ENCODE data around the gene M1AP.

DNA sequence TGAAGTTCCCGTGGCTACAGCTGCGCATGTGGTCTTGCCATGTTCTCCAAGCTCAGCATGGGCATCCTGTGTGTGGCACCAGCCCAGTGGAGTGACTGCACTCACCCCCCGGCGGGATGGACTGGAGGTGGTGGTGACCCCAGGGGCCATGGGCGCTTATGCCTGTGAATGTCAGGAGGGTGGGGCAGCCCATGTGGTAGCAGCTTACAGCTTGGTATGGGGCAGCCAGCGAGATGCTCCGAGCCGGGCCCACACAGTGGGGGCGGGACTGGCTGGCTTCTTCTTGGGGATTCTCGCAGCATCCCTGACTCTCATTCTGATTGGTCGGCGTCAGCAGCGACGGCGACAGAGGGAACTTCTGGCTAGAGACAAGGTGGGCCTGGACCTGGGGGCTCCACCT lies 31.5 kb upstream of the M1AP start:
- TF ChIP-seq, protein P1, sequence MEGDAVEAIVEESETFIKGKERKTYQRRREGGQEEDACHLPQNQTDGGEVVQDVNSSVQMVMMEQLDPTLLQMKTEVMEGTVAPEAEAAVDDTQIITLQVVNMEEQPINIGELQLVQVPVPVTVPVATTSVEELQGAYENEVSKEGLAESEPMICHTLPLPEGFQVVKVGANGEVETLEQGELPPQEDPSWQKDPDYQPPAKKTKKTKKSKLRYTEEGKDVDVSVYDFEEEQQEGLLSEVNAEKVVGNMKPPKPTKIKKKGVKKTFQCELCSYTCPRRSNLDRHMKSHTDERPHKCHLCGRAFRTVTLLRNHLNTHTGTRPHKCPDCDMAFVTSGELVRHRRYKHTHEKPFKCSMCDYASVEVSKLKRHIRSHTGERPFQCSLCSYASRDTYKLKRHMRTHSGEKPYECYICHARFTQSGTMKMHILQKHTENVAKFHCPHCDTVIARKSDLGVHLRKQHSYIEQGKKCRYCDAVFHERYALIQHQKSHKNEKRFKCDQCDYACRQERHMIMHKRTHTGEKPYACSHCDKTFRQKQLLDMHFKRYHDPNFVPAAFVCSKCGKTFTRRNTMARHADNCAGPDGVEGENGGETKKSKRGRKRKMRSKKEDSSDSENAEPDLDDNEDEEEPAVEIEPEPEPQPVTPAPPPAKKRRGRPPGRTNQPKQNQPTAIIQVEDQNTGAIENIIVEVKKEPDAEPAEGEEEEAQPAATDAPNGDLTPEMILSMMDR (IDR thresholded peaks at IDR 0.05): no peak
- TF ChIP-seq POLR2A (IDR thresholded peaks at IDR 0.05): no peak

All from Peyer's patch (tissue), 4 donors.